Fibroblast of lung (primary cell): ENCODE results near the gene FNDC3B.

Experiments
- EZH2 ChIP-seq: IDR thresholded peaks from 2 replicates; pipeline ENCODE4 v1.5.1; 2012; ENCODE audit warnings: low read length, control low read depth, mild to moderate bottlenecking; ENCODE audit errors: missing control alignments
- TF ChIP-seq, protein P1 (sequence below), 2 donors: IDR thresholded peaks in 1 of 2; conservative IDR thresholded peaks in 1 of 2; 1 replicate in 1 of 2; 2 replicates in 1 of 2; pipeline ENCODE4 v1.5.1; 2011 to 2012; ENCODE audit warnings: low read length in 2 of 2, control low read depth in 1 of 2, inconsistent platforms in 1 of 2, low read depth in 1 of 2, mild to moderate bottlenecking in 1 of 2

DNA sequence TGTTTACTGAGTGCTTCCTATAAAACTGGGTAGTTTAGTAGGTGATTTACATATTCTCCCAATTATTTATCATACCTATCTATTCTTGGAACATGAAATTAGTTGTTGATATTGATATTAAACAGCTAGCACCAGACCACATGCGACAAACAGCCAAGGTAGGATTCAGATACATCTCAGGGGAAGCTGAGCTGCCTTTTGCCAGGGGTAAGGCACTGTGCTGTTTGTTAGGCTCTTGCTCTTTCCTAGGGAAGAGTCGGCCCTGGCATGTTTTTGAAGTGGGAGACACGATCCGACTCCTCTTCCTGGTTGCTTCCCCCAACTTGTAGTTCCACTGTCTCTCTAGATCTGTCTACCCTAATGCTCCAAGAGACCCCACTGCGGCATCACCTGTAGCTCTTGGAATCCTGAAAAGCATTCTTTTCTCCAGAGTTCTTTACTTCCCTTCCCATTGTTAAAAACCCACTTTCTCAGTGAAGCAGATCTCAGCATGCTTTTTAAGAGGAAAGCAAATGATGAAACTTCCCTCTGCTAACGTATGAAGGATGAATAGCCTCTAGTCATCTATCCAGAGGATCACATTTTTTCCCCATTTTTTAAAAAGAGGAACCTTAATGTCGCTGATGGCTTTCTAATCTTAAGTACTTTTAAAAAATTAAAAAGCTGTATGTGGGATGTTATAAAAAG lies 270.5 kb downstream of the FNDC3B start:
- TF ChIP-seq, protein P1, sequence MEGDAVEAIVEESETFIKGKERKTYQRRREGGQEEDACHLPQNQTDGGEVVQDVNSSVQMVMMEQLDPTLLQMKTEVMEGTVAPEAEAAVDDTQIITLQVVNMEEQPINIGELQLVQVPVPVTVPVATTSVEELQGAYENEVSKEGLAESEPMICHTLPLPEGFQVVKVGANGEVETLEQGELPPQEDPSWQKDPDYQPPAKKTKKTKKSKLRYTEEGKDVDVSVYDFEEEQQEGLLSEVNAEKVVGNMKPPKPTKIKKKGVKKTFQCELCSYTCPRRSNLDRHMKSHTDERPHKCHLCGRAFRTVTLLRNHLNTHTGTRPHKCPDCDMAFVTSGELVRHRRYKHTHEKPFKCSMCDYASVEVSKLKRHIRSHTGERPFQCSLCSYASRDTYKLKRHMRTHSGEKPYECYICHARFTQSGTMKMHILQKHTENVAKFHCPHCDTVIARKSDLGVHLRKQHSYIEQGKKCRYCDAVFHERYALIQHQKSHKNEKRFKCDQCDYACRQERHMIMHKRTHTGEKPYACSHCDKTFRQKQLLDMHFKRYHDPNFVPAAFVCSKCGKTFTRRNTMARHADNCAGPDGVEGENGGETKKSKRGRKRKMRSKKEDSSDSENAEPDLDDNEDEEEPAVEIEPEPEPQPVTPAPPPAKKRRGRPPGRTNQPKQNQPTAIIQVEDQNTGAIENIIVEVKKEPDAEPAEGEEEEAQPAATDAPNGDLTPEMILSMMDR (conservative IDR thresholded peaks at IDR 0.05 in 1 of 2, IDR thresholded peaks at IDR 0.05 in 1 of 2; ENCODE audit: low read depth in 1 of 2, low read length in 2 of 2): no peak
- no peak for TF ChIP-seq EZH2
